Stimulated activated CD8-positive, alpha-beta memory T cell treated with anti-CD3 and anti-CD28 coated beads, Interleukin-4, amount 100 ng/mL, for 24 hours (primary cell): ENCODE data around the gene ZSWIM3.
"Not testable (repeated sequence)": the region's sequence is repeated elsewhere in the genome, so short reads cannot be mapped to it uniquely, and the experiment has no call there.

Source experiments
- DNase-seq: peaks from one replicate; pipeline ENCODE4 v3.0.0-alpha.2; 2020; ENCODE audit warnings: low read depth

Gene ZSWIM3

DNA sequence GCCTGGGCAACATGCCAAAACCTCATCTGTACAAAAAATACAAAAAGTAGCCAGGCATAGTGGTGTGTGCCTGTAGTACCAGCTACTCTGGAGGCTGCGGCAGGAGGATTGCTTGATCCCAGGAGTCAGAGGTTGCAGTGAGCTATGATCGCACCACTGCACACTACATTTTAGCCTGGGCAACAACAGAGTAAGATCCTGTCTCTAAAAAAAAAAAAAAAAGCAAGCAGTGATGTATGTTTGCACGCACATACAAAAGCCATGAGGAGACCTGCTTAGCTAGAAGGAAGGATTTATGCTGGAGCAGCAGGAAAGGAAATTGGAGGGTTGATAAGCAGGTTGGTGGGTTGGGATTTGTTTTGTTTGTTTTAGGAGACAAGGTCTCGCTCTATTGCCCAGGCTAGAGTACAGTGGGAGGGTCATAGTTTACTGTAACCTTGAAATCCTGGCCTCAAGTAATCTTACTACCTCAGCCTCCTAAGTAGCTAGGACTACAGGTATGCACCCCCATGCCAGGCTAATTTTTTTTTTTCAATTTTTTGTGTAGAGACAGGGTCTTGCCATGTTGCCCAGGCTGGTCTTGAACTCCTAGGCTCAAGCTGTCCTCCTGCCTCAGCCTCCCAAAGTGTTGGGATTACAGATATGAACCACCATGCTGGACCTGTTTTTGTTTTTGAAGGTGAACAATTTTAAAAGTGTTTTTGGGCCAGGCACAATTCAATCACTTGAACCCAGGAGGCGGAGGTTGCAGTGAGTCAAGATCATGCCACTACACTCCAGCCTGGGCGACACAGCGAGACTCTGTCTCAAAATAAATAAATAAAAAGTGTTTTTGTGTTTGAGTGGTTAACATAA, 4.0 kb downstream of the ZSWIM3 start:
- no peak for DNase-seq

GRCh38 chr20:45863543-45864470, 6.4 kb downstream of the ZSWIM3 start:
- DNase-seq: no peak

- DNase-seq: no peak
Observed at GRCh38 chr20:45866454-45866853, 9.0 kb downstream of the ZSWIM3 start.

- no peak for DNase-seq
Observed at GRCh38 chr20:45867136-45867818, 9.9 kb downstream of the ZSWIM3 start.

- DNase-seq: no peak
Observed at GRCh38 chr20:45867819-45868176, 10.4 kb downstream of the ZSWIM3 start.

GRCh38 chr20:45872626-45873025, 15.2 kb downstream of the ZSWIM3 start:
- no peak for DNase-seq

DNA sequence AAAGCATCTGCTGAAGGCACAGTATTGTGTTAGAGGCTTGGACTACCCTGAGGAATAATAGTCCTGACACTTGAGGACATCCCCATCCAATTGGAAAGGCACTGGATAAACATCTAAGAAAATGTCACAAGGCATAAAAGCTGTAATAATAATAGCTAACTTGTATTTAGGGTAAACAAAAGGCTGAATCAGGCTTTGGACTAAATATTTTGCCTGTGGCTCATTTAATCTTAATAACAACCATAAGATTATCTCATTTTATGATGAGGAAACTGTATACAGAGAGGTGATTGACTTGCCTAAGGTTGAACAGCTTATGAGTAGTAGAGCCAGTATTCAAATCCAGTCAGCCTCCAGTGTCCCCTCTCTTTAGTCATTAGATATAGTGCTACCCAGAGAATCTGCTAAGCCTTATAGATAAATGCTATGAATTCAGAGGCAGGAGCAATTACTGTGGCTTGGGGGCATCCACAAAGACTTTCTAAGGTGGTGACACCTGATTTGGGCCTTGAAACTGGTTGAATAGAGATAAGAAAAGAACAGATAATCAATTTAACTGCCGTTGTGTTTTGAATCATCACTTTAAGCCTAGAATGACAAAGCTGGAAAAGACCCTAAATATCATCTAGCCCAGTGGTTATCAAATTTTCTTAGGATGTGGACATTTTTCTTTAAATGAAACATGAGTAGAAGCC, 16.1 kb downstream of the ZSWIM3 start:
- DNase-seq: no peak

- DNase-seq: not testable (repeated sequence)
Observed at GRCh38 chr20:45874104-45874481, 16.7 kb downstream of the ZSWIM3 start.

DNA sequence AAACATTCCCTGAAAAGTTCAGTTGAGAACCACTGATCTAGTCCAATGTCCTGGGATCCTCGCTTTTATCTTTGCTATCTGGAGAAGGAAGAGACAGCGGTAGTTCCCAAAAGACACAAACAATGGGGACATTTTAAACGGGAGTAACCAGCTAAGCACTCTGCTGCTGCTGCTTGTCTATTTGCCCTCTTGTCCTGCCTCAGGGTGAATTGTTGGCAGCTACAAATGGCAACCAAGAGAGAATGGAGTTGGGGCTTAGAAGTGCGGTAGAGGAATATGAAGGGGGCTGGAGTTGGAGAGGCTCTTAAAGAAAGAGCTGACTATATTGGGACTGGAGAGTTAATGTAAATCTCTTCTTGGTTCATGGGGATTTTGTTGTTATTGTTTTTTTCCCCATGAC, 17.2 kb downstream of the ZSWIM3 start:
- DNase-seq: no peak

DNA sequence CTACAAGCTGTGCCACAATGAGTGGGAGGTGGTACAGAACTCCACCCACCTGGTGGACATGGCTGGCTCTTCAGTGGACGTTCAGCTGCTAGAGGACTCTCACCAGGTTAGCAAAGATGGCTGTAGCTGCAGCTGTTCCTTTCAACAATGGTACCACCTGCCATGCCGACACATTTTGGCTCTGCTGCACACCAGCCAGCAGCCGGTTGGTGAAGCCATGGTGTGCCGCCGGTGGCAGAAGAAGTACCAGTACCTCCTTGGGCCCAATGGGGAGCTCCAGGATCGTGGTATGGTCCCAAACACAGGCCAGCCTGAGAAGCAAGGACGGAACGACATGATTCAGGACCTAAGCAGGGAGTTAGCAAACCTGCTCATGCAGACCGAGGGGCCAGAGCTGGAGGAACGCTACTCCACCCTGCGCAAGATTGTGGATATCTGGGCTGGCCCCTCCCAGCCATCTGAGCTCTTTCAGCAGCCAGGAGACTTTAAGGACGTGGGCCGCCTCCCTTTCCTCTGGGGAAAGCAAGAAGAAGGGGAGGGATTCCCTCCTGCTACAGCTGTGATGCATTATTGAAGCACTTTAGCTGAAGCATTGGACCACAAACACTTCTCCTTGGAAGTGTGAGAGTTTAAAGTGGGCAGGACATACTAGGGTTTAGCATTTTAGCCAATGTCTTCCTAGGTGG, 20.8 kb downstream of the ZSWIM3 start:
- no peak for DNase-seq

DNA sequence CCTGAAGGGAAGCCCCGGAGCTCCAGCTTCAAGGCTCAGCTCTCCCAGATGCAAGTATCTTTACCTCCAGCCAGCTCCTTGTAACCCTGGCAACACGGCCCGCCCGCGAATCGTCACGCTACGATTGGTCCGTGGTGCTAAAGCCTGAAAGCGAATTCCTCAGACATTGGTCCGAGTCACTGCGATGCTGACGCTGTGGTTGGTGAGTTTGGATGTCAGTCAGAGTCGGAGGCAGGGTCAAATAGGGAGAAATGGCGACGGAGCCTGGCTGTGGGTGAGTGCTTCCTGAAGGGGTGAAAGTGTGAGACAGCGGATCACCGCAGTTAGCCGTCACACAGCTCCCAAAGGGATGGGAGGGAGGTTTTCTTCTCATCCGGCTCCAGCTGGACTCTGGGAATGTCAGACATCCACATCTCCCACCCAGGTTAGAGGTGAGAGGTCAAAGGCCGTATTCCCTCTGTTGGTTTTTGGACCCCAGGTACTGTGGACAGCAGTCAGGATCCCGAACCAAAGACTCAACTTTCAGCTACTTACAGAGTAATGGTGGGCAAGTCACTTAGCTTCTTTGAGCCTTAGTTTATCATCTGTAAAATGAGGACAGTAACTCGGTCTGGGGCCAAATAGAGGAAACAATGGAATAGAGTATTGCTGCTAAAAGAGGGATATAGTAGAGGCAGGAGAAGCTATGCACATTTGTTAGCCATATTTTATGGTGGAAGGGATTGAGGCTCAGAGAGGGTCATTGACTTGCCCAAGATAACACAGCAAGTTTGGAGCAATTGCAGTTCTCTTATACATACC, 23.8 kb downstream of the ZSWIM3 start, which contains the start of gene ZSWIM1:
TSS of gene ZSWIM1 (plus strand) at position 240 of the 801 bp plus-strand sequence. CDS start 1,366 bp downstream, outside the sequence.
- DNase-seq: peak; percentile 98

GRCh38 chr20:45882469-45883099, 25.2 kb downstream of the ZSWIM3 start:
- no peak for DNase-seq

DNA sequence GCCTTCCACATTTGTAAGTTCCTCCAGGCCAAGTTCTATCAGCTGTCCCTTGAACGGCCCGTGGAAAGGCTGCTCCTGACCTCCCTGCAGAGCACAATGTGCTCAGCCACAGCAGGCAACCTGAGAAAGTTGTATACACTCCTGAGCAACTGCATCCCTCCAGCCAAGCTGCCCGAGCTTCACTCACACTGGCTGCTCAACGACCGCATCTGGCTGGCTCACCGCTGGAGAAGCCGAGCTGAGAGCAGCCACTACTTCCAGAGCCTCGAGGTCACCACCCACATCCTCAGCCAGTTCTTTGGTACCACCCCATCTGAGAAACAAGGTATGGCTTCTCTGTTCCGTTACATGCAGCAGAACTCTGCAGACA, 25.7 kb downstream of the ZSWIM3 start:
- DNase-seq: no peak

- DNase-seq: no peak
Observed at GRCh38 chr20:45886590-45887345, 29.4 kb downstream of the ZSWIM3 start.

GRCh38 chr20:45887346-45887715, 29.9 kb downstream of the ZSWIM3 start, which contains the start of gene SPATA25:
Gene SPATA25, minus strand, starts transcription at chr20:45887622. Its CDS starts 32 bp downstream, at chr20:45887590.
- no peak for DNase-seq

GRCh38 chr20:45888681-45889080, 31.3 kb downstream of the ZSWIM3 start:
- no peak for DNase-seq

DNA sequence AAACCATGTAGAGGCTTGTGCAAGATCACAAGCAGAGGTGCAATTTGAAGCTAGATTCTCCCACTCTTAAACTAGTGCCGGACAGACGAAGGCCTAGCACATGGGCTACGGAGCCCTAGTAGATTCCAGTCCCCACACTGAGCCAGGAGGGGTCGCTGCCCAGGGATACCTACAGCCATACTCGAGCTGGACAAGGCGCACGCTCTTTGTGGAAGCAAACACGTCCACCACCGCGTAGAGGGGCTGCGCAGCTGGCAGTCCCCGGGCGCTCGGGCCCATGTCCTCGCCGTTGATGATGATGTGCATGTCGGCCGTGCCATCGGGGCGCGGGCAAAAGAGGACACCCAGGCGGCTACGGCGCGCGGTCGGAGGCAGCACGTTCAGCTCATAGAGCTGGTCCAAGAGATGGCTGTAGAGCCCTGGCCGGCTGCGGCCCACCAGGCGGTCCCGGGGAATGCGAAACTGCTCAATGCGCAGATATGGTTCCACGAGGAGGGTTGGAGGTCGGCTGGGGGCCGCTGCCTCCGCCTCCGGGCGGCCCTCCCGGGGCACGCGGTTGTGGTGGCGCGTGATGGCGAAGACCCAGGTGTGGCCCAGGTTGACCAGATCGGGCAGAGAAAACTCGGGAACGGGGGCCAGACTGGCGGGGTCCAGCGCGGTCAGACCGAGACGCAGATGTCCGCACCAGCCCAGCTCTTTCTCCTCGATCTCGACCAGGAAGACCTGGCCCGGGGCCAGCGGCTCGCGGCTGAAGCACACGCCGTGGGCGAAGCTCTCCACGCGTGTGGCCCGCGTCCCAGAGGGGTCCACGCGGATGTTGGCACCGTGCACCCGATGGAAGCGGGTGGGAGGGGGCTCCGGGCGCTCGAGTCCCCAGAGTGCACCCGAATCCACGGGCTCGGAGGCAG, 32.9 kb downstream of the ZSWIM3 start:
- DNase-seq: peak; percentile 30
